Ovary (tissue), 3 donors: ENCODE measurements around the gene TTC23.

Source experiments
- EP300 ChIP-seq: sonication (generic); formaldehyde crosslinking; IDR thresholded peaks from one replicate; pipeline ENCODE4 v1.6.1; 2017; ENCODE audit warnings: antibody characterized with exemption
- POLR2A ChIP-seq: fragments of 450-650 bp; IDR thresholded peaks from one replicate; pipeline ENCODE4 v1.6.1; 2017; ENCODE audit warnings: antibody characterized with exemption, mild to moderate bottlenecking, moderate library complexity
- TF ChIP-seq, protein P1 (sequence below), 3 donors: fragments of 450-650 bp in 2 of 3; fragments of 200-600 bp in 1 of 3; IDR thresholded peaks; one replicate each; pipeline versions ENCODE4 v1.5.1 to v1.8.0; 2016 to 2022; ENCODE audit warnings: antibody characterized with exemption in 3 of 3, mild to moderate bottlenecking in 1 of 3
- donor health status: DM: no; HTN: no; CAD: no.

DNA sequence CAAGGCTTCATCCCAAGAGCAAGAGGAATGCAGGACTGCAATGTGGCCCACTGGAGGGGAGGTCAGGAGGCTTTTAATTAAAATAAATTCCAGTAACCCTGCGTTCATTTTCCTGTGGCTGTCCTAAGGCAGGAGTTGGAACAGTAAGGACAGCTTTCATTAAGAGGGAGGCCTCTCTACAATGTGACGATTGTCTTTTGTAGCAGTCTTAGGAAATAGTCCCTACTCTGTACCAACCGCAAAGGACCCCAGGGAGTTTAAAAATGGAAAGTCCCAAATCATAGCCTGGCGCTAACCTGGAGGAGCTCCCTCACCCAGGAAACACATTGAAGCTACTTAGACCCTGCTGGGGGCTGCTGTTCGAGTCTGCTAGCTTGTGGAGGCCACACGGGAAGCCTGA lies 81.7 kb downstream of the TTC23 start:
- TF ChIP-seq EP300 (no peak), POLR2A (no peak)
- TF ChIP-seq, protein P1, sequence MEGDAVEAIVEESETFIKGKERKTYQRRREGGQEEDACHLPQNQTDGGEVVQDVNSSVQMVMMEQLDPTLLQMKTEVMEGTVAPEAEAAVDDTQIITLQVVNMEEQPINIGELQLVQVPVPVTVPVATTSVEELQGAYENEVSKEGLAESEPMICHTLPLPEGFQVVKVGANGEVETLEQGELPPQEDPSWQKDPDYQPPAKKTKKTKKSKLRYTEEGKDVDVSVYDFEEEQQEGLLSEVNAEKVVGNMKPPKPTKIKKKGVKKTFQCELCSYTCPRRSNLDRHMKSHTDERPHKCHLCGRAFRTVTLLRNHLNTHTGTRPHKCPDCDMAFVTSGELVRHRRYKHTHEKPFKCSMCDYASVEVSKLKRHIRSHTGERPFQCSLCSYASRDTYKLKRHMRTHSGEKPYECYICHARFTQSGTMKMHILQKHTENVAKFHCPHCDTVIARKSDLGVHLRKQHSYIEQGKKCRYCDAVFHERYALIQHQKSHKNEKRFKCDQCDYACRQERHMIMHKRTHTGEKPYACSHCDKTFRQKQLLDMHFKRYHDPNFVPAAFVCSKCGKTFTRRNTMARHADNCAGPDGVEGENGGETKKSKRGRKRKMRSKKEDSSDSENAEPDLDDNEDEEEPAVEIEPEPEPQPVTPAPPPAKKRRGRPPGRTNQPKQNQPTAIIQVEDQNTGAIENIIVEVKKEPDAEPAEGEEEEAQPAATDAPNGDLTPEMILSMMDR (IDR thresholded peaks at IDR 0.05), result no peak
